ENCODE results near the gene RAB27A.

- TF ChIP-seq CTCF (conservative IDR thresholded peaks at IDR 0.05) = peak; percentile 82
- no peak for TF ChIP-seq EZH2 (IDR thresholded peaks at IDR 0.05; ENCODE audit: low read depth)
Measured at GRCh38 chr15:55290528-55291057, 980 bp upstream of the RAB27A start.

Measured in PC-9 (cell line).